IMR-90 (cell line): Measurements from ENCODE around the gene SLC39A5. TPM values are rescaled to one million over a fixed set of nuclear protein-coding genes. Genes with fewer than 3 reads are reported as not detected.

Source experiments
- ATAC-seq: fragments of 200-7000 bp; cut with Tn5 transposase; 2 replicates; pipeline ENCODE4 v1.9.1; 2020; ENCODE audit warnings: low read depth, mild to moderate bottlenecking, moderate library complexity
- BruUV-seq: library from RNA; stranded (reverse); fragments of 400-500 nt; replicated peaks from 2 replicates; lab custom pipeline; 2021; lab: Mats Ljungman, UMichigan
- CTCF ChIA-PET: fragments of 300-600 bp; formaldehyde crosslinking; extraction: SDS; loops from one replicate; lab custom pipeline; 2021; ENCODE audit warnings: antibody characterized with exemption; lab: Yijun Ruan, JAX
- POLR2A ChIA-PET: fragments of 300-600 bp; sonication (Branson Sonifier 250); formaldehyde crosslinking; loops from one replicate; lab custom pipeline; 2022; ENCODE audit warnings: antibody characterized with exemption; ENCODE audit not compliant: unreplicated experiment; lab: Charles Lee
- DNase-seq: peaks from one replicate; pipeline ENCODE4 v3.0.0; 2013
- H2AFZ ChIP-seq: replicated peaks from 2 replicates; pipeline ENCODE3; 2013; ENCODE audit warnings: low read length, mild to moderate bottlenecking; ENCODE audit not compliant: poor library complexity
- H2AK5ac ChIP-seq: 2 replicates; pipeline ENCODE4 v1.6.1; 2013; ENCODE audit warnings: low read depth, low read length, inconsistent platforms
- H2AK9ac ChIP-seq: replicated peaks from 2 replicates; pipeline ENCODE3; 2013; ENCODE audit warnings: mild to moderate bottlenecking, low read depth, low read length, moderate library complexity; ENCODE audit not compliant: poor library complexity
- H2BK120ac ChIP-seq: 2 replicates; pipeline ENCODE4 v1.6.1; 2013; ENCODE audit warnings: low read depth, low read length, inconsistent platforms
- H2BK15ac ChIP-seq: 3 replicates; pipeline ENCODE4 v1.6.1; 2013; ENCODE audit warnings: low read depth, low read length, inconsistent platforms
- H2BK20ac ChIP-seq: 2 replicates; pipeline ENCODE4 v1.6.1; 2013; ENCODE audit warnings: low read depth, mild to moderate bottlenecking, inconsistent platforms, low read length, moderate library complexity
- H2BK5ac ChIP-seq: 2 replicates; pipeline ENCODE4 v1.6.1; 2013; ENCODE audit warnings: mild to moderate bottlenecking, low read depth, low read length, inconsistent platforms; ENCODE audit not compliant: poor library complexity, severe bottlenecking
- H3K14ac ChIP-seq: replicated peaks from 2 replicates; pipeline ENCODE4 v1.6.1; 2013; ENCODE audit warnings: low read depth, low read length, inconsistent platforms
- H3K18ac ChIP-seq: 2 replicates; pipeline ENCODE4 v1.6.1; 2013; ENCODE audit warnings: low read depth, low read length, control low read depth
- H3K23ac ChIP-seq: 2 replicates; pipeline ENCODE4 v1.6.1; 2013; ENCODE audit warnings: low read depth, low read length, inconsistent platforms
- H3K27ac ChIP-seq: 2 replicates; pipeline ENCODE4 v1.5.1; 2013; ENCODE audit warnings: mild to moderate bottlenecking, control low read depth, low read length; ENCODE audit not compliant: insufficient read depth
- H3K27me3 ChIP-seq: 2 replicates; pipeline ENCODE4 v1.6.1; 2013; ENCODE audit warnings: low read length; ENCODE audit not compliant: control insufficient read depth, insufficient read depth
- H3K36me3 ChIP-seq: 2 replicates; pipeline ENCODE4 v1.6.1; 2013; ENCODE audit warnings: low read length, mixed read lengths; ENCODE audit not compliant: control insufficient read depth, insufficient read depth
- H3K4ac ChIP-seq: 2 replicates; pipeline ENCODE4 v1.6.1; 2013; ENCODE audit warnings: low read depth, low read length, inconsistent platforms
- H3K4me1 ChIP-seq: 2 replicates; pipeline ENCODE4 v1.6.1; 2013; ENCODE audit warnings: low read length, mixed read lengths; ENCODE audit not compliant: control insufficient read depth, insufficient read depth
- H3K4me2 ChIP-seq: 2 replicates; pipeline ENCODE4 v1.6.1; 2013; ENCODE audit warnings: low read depth, mild to moderate bottlenecking, control low read depth, low read length, moderate library complexity
- H3K4me3 ChIP-seq: 2 replicates; pipeline ENCODE4 v1.5.1; 2013; ENCODE audit warnings: low read depth, mild to moderate bottlenecking, control low read depth, low read length, moderate library complexity; ENCODE audit not compliant: insufficient read depth
- H3K56ac ChIP-seq: 2 replicates; pipeline ENCODE4 v1.6.1; 2013; ENCODE audit warnings: low read length, inconsistent platforms; ENCODE audit not compliant: insufficient read depth; ENCODE audit errors: extremely low read depth
- H3K79me1 ChIP-seq, 2 experiments: 2 replicates each; pipeline ENCODE4 v1.6.1; 2013; ENCODE audit warnings: low read length in 2 of 2, inconsistent platforms in 1 of 2, low read depth in 1 of 2
- H3K9ac ChIP-seq: 2 replicates; pipeline ENCODE4 v1.6.1; 2013; ENCODE audit warnings: low read depth, low read length, control low read depth
- H3K9me1 ChIP-seq: 2 replicates; pipeline ENCODE4 v1.6.1; 2013; ENCODE audit warnings: low read length, inconsistent platforms; ENCODE audit not compliant: insufficient read depth
- H3K9me3 ChIP-seq: 2 replicates; pipeline ENCODE4 v1.6.1; 2013; ENCODE audit warnings: low read length; ENCODE audit not compliant: control insufficient read depth, insufficient read depth
- H4K20me1 ChIP-seq: 2 replicates; pipeline ENCODE4 v1.6.1; 2013; ENCODE audit warnings: low read length, inconsistent platforms; ENCODE audit not compliant: insufficient read depth
- H4K5ac ChIP-seq: 2 replicates; pipeline ENCODE4 v1.6.1; 2013; ENCODE audit warnings: mild to moderate bottlenecking, low read depth, low read length, control low read depth
- H4K8ac ChIP-seq, 2 experiments: 2 replicates each; pipeline ENCODE4 v1.6.1; 2013; ENCODE audit warnings: low read depth in 2 of 2, low read length in 2 of 2, control low read depth in 1 of 2, inconsistent platforms in 1 of 2
- H4K91ac ChIP-seq: 2 replicates; pipeline ENCODE4 v1.6.1; 2013; ENCODE audit warnings: low read depth, low read length, inconsistent platforms; ENCODE audit not compliant: insufficient read depth
- CEBPB ChIP-seq: IDR thresholded peaks from 2 replicates; pipeline ENCODE4 v1.6.1; 2012; ENCODE audit warnings: low read depth, low read length, improper control_type of control experiment
- MAFK ChIP-seq: IDR thresholded peaks from 2 replicates; pipeline ENCODE4 v1.6.1; 2012; ENCODE audit warnings: low read depth, low read length, improper control_type of control experiment
- MAZ ChIP-seq: IDR thresholded peaks from 2 replicates; pipeline ENCODE4 v1.6.1; 2012; ENCODE audit warnings: low read depth, mild to moderate bottlenecking, low read length, improper control_type of control experiment, moderate library complexity, borderline replicate concordance
- MXI1 ChIP-seq: IDR thresholded peaks from 2 replicates; pipeline ENCODE4 v1.6.1; 2012; ENCODE audit warnings: low read depth, mild to moderate bottlenecking, low read length, moderate library complexity, borderline replicate concordance
- POLR2A ChIP-seq: IDR thresholded peaks from 2 replicates; pipeline ENCODE4 v1.6.1; 2012; ENCODE audit warnings: mild to moderate bottlenecking, low read depth, low read length
- RCOR1 ChIP-seq: IDR thresholded peaks from 2 replicates; pipeline ENCODE4 v1.6.1; 2012; ENCODE audit warnings: mild to moderate bottlenecking, low read length, improper control_type of control experiment; ENCODE audit not compliant: insufficient replicate concordance
- WGBS, 2 experiments: methylation state at CpG; one replicate each; pipeline versions ENCODE4 v1.1.5 to v1.1.7; 2013; ENCODE audit warnings: missing lambda C conversion rate in 2 of 2; ENCODE audit not compliant: insufficient read length in 1 of 2; ENCODE audit errors: extremely low coverage in 2 of 2; 5-methylcytosine and 5-hydroxymethylcytosine counted together
- dilution Hi-C: fragments of 300-500 bp; cut with HindIII; formaldehyde crosslinking; loops from one replicate; pipeline ENCODE4 v1.14.3; 2018; ENCODE audit warnings: low sequenced_read_pairs; ENCODE audit not compliant: unreplicated experiment
- in situ Hi-C: fragments of 300-500 bp; cut with MboI; formaldehyde crosslinking; loops from 3 replicates; pipeline ENCODE4 v1.14.3; 2019; ENCODE audit warnings: low sequenced_read_pairs, inconsistent platforms, mixed read lengths
- intact Hi-C: fragments of 100-400 bp; cut with micrococcal nuclease; formaldehyde crosslinking; loops from 2 replicates; pipeline ENCODE4 v1.10.0; 2022
- polyA plus RNA-seq, 3 experiments: library from polyadenylated mRNA; depleted of rRNA; stranded (reverse); fragments of >200 nt; gene quantifications; 2 replicates each; pipeline ENCODE4 v1.2.3, GENCODE V29; 2012; ENCODE audit warnings: low replicate concordance in 1 of 3
- total RNA-seq: library from RNA; depleted of rRNA; stranded (reverse); fragments of >200 nt; gene quantifications from 2 replicates; pipeline ENCODE4 v1.2.3, GENCODE V29; 2012

The SLC39A5 gene
- total and polyA plus RNA-seq, 2 of the 4 experiments (the other 2 are of a cell fraction): not detected

GRCh38 chr12:56216461-56216860 is 13.4 kb upstream of the SLC39A5 start:
- dilution Hi-C loops: no loop called here
- no peak overlapping the region for H3K23ac ChIP-seq
- H2BK120ac ChIP-seq: no peak overlapping the region
- H4K8ac ChIP-seq: no peak overlapping the region
- no peak overlapping the region for H2BK15ac ChIP-seq
- no peak overlapping the region for H2AK9ac ChIP-seq
- intact Hi-C loops: no loop called here
- no peak overlapping the region for H4K91ac ChIP-seq
- CTCF ChIA-PET: interaction anchor here (0.9 kb wide), 1 partner anchor 11 kb away, joined by 3 read pairs; no protein-coding TSS in a partner anchor
- no peak overlapping the region for H4K5ac ChIP-seq
- ATAC-seq: no peak
- H2AK5ac ChIP-seq: no peak overlapping the region; the same call in 1 of the 2 replicates
- peaks cover 26% of the 10 kb centered on the region; the same call in 1 of the 2 replicates for H4K20me1 ChIP-seq
- H2AFZ ChIP-seq: no peak overlapping the region
- in situ Hi-C loops: no loop called here
- no peaks in the 10 kb centered on the region for H3K27me3 ChIP-seq
- no peak overlapping the region for H3K9ac ChIP-seq
- no TSS peak for BruUV-seq
- H3K4ac ChIP-seq: no peak overlapping the region
- H3K4me3 ChIP-seq: no peak overlapping the region
- no peaks in the 10 kb centered on the region for H3K4me1 ChIP-seq
- no peak overlapping the region for H2BK5ac ChIP-seq
- no peak overlapping the region for H3K56ac ChIP-seq
- 80% methylated on average over 1 of the region's 3 CpGs; no CpG with 5 or more reads in 1 of the 2 experiments for WGBS, 2 experiments
- H3K9me3 ChIP-seq: no peaks in the 10 kb centered on the region
- POLR2A ChIA-PET: no interaction called here
- H3K9me1 ChIP-seq: peaks cover 3% of the 10 kb centered on the region; the same call in 1 of the 2 replicates
- no peak overlapping the region for H2BK20ac ChIP-seq
- no peak for DNase-seq
- no peak overlapping the region for H3K27ac ChIP-seq
- no peak overlapping the region for H3K18ac ChIP-seq
- no peak overlapping the region for H3K4me2 ChIP-seq
- peaks cover 40% of the 10 kb centered on the region for H3K36me3 ChIP-seq
- H3K79me1 ChIP-seq: peaks cover 20 to 58% of the 10 kb centered on the region in 2 experiments
- TF ChIP-seq MXI1 (no peak), CEBPB (no peak), POLR2A (no peak), MAFK (no peak), RCOR1 (no peak), MAZ (no peak)
- no peak overlapping the region for H3K14ac ChIP-seq
